Heart left ventricle (tissue), 13 donors: Measurements from ENCODE around the gene GALNTL6.

Experiments used
- CTCF ChIP-seq, 12 donors: fragments of 200-600 bp; sonication (generic) in 4 of 12; IDR thresholded peaks; one replicate each; pipeline versions ENCODE4 v1.5.0 to v1.8.0; 2018 to 2022; ENCODE audit warnings: antibody characterized with exemption in 12 of 12, mild to moderate bottlenecking in 5 of 12
- POLR2A ChIP-seq, 2 donors: fragments of 450-650 bp; IDR thresholded peaks; one replicate each; pipeline ENCODE4 v1.6.1; 2017; ENCODE audit warnings: antibody characterized with exemption in 2 of 2, mild to moderate bottlenecking in 2 of 2, moderate library complexity in 2 of 2
- donor health status: ischemic (EF 13 %, LVEDD 7.1; RV severe dilation, severe dysfunction).
- donor health status: DM: no; HTN: yes; CAD: no.
- donor health status: DM: no; HTN: no; CAD: no.
- donor health status: ischemic (EF 25% LVEDD 6.9; RV normal size, moderate dysfunction).
- donor health status: ischemic (EF 25% LVEDD 5.7; RV mildly dilated, moderate dysfunction).
- donor health status: ischemic (EF 35%, LVEDD 5.7; RV mildly dilated, moderate dysfunction).
- donor health status: nonischemic (EF 11% LVEDD 7.7; RV severe dilation, severe dysfunction).
- donor health status: DM: yes; HTN: yes; CAD: no.
- donor health status: PGD.
- donor health status: ischemic (EF 29% LVEDD 5.4; RV normal size, mild dysfunction).
- donor health status: nonischemic (EF 23%, LVEDD 6.1; RV moderate dilation, normal function).

DNA sequence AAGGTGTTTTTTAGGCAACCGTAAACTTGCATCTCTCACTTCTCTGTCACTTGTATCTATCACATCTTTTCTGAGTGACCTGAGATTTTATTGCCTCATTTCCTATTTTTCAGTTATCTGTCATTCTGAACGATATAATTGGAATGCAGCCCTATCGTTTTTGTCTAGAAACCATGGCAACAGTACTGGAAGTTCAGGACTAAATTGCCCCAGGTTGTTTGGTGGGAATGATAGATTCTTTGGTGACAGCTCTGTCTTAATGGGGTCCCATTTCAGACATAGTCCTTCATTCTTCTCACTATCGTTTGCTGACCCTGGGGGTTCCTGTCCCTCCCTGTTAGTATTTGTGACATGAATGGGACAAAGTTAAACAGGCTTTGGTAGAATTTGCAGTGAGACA is 1087.7 kb downstream of the GALNTL6 start:
- TF ChIP-seq CTCF (IDR thresholded peaks at IDR 0.05) (no peak), POLR2A (IDR thresholded peaks at IDR 0.05) (no peak)
